Stromal cell of bone marrow (primary cell): ENCODE results near the gene MMP17.

Source experiments
- DNase-seq: peaks from one replicate; pipeline ENCODE4 v3.0.0-alpha.2; 2012; ENCODE audit warnings: low read depth

MMP17 gene

DNA sequence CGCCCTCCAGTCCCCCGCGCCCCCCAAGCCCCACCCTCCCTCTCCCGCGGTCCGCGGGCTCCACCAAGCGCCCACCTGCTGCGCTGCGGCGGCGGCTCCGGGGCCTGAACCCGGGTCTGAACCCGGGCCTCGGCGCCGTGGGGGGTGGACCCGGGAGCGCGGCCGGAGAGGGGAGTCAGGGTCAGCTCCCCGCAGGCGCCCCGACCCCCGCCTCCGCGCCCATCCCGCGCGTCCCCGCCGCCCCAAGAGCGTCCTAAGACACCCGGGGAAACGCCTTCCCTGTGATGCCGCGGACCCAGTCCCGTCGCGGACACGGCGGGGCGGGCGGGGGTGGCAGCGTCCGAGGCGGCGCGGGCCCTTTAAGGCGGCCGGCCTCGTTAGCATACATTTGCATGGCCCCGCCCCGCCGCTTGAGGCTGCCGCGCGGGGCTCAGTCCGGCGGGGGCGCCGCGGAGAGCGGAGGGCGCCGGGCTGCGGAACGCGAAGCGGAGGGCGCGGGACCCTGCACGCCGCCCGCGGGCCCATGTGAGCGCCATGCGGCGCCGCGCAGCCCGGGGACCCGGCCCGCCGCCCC lies at the start of gene MMP17:
Gene MMP17, plus strand, starts transcription at position 433 of the 574 bp plus-strand sequence. Its CDS starts 102 bp downstream, at position 535.
- DNase-seq = peak; percentile 40

DNA sequence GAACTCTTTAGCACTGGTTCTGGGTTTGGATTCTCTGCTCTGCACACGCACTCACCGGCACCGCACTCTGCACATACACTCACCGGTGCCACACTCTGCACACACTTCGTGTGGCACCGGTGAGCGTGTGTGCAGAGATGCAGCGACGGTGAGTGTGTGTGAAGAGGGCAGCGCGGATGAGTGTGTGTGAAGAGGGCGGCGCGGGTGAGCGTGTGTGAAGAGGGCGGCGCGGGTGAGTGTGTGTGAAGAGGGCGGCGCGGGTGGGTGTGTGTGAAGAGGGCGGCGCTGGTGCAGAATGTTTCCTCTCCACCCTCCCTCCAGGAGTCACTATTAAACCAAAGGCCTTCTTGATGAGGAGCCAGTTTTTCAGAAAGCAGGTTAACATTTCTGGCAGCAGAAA lies 49.2 kb upstream of the MMP17 start:
- no peak for DNase-seq

DNA sequence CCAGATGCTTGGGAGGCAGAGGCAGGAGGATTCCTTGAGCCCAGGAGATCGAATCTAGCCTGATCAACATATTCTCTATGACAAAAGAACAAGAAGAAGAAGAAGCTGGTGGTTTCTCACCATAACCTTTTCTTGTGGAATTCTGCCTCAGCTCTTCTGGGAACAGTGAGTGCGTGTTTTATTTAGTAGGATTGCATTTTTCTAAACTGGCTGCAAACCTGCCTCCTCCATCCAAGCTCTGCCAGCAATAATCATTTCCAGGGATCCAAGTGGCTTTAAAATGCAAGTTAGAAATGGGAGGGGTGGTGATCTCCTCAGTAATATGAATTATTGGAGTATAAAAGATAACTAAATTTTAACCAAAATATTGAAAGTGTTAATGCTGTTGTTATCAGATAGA lies 46.1 kb upstream of the MMP17 start:
- no peak for DNase-seq

DNA sequence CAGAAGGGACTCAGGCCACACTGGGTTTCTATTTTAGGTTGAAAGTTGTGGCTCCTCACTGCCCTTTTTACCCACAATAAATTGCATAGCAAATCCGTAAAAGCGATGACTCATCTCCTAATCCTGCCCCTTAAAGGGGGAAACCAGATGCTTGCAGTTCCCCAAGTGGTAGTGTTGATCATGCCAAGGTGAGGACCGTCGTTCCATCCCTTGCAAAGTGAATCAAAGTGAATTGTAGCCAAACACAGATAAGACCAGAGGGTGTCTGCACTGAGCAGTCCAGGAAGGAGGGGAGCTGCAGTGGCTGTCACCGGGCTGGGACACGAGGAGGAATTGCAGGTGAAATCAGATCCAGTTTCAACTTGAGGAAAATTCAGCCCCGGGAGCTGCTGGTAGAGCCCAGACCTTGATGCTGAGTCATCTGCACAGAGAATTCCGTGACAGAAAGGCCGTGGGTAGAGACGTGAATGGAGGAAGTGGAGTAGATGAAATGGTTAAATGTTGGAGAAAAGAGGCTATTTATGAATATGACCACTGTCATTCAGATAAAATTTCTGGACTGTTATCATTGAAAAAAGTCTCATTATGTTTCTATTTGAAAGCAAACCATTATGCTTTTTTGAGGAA lies 44.2 kb upstream of the MMP17 start:
- peak; percentile 68 for DNase-seq

DNA sequence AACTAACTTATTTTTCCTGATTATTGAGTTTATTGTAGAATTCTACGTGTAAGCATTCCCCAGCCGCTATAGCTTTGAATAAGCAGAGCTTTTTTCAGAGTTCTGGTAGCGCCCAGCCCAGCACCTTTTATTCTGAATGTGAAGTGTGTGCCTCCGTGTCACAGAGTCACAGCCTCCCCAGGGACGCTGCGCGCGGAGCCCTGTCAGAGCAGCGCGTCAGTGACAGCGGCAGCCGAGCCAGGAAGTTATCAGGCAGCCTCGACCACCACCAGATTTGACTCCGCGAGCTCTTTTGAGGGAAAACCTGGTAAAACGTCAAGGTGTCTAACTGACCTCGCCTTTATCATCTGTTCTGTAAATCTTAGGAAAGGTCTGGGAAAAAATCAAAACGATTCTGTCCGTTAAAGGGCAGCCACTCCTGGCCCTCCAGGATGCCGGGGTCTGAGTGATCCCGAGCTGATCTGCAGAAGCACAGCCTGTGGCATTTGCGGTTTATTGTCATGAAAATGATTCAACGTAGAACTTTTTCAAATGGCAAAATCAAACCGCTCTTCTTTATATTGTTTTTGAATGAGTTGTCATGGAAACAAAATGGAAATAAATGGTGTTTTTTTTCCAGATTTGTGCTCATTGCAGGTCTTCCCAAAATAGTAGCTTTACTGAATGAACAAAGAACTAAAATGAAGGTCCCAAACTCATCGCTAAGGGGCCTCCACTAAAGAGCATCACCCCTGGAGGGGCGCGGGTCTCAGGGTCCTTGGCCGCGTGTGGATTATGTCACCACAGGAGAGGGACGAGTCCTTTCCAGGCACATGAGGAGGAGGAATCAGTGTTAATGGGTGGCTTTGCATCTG lies 43.1 kb upstream of the MMP17 start:
- DNase-seq = peak; percentile 61

DNA sequence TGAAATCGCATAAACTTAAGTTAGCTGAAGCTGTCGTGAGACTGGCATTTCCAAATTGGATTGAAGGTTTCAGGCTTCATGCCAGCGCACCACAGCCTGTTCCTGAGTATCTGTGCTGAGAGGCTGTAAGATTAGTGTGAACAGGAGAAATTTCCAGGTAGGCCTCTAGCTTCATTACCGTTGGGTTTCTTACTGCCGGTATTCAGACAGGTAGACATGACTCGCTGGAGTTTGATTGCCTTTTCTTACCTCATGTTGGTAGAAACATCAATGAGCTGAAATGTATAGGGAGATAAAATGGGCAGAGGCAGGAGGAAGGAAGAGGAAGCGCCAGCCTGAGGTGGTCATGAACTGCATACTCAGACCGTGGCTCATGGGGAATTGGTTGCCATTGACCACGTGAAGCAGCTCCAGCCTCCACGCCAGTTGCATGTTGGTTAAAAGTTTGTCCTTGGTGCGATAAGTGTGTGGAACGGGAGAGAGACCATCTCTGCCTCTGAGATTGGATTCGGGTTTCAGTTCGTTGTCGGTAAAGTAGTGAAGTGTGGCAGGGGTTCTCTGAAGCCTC lies 42.3 kb upstream of the MMP17 start:
- DNase-seq = no peak

DNA sequence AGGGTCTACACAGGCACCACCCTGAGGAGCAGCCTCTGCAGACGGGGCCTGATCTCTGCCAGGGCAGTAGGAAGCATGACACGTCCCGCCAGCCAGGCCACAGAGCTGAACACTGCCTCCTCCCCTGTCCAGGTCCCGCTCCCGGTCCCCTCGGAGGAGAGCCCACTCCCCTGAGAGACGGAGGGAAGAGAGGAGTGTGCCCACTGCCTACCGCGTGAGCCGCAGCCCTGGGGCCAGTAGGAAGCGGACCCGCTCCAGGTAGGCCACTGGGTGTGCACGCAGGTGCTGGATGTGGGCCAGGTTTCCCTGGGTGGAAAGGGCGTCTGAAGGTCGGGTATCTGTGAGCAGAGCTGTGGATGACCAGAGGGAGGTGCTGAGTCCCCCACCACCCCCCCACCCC lies 41.9 kb upstream of the MMP17 start:
- no peak for DNase-seq

DNA sequence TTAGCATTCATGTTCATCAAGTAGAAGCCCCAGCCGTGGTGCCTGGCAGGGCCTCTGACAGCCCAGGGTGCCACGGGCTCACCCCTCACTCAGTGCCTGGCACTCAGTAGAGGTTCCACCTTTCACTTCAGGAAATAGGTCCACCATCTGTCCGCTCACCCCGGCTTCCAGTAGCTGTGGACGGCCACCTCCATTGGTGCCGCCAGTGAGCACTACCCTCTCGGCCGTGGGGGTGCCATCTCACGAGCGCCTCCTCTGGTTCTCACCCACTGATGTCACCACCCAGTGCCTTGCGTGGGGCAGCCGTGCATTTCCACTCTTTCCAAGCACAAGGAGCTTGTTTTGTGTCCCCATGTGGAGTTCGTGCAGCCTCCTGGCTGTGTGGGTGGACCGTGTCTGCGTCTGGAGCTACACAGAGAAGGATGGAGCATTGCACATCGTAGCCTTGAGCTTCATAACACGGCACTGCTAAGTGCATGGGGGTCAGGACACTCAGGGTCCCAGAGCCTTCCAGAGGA lies 41.0 kb upstream of the MMP17 start:
- DNase-seq = no peak

DNA sequence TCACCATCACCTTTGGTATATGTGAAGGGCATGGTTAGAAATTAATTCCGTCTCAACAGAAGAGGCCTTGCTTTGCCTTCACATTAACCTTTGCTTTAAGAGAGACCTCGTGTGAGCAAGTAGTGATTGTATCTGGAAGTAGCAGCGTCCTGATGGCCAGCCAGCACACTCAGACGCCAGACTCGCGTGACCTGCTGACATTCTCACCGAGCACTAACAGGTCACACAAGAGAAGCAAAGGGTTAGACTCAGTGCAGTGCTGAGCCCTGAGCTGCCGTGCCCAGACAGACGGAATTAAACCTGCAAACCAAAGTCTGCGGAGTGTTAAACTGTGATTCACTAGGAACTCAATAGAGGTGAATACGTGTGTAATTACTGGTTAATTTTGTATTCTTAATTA lies 40.1 kb upstream of the MMP17 start:
- no peak for DNase-seq

DNA sequence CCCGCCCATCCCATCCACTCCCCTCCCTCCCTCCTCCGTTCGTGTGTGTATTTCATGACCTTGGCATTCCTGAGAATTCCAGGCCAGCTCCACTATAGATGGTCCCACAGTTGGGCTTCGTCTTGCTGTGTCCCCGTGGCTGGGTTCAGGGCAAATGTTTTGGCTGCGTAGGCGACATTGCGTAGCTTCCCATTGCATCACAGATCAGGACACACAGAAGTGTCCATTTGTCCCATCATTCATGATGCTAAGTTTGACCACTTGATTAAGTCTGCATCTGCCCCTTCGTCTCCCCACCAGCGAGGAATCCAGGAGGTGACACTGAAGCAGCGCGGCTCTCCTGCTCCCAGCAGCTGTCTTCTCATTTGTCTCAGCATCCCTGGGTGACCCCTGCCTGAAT lies 38.6 kb upstream of the MMP17 start:
- DNase-seq = no peak

DNA sequence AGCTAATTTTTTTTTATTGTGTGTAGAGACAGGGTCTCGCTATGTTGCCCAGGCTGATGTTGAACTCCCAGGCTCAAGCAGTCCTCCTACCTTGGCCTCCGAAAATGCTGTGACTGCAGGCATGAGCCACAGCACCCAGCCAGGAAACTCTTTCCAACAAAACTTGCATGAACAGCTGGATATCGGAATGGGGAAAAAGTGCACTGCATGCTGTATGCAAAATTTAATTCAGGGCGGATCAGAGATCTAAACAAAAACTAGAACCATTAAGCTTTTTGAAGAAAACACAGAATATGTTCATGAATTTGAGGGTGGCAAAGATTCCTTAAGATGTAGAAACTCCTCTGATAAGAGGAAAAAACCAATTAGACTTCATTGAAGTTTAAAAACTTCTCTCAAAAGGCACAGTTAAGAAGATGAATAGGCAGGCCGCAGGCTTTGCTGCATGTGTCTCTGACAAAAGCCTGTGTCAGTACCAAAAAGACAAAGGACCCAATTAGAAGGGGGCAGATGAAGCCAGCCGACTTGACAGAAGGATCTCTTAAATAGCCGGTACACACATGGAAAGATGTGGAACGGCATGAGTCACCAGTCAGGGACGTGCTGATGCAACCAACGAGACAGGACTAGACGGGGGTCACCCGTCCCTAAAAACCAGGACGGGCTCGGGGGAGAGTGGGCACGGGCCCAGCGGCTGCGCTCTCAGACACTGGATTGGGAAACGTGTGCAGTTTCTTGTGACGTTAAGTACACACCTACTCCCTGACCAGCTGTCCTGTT lies 34.8 kb upstream of the MMP17 start:
- no peak for DNase-seq

DNA sequence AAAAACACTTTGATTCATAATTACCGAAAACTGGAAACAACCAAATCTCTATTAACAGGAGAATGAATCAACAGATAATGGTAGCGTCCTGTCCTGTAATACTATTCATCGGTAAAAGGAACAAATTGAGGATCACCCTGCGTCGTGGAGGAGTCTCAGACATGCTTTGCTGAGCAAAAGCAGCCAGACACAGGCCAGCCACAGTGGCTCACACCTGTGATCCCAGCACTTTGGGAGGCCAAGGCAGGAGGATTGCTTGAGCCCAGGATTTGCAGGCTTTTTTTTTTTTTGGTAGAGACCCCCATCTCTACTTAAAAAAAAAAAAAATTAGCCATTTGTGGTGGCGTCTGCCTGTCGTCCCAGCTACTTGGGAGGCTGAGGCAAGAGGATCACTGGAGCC lies 34.1 kb upstream of the MMP17 start:
- DNase-seq = no peak

DNA sequence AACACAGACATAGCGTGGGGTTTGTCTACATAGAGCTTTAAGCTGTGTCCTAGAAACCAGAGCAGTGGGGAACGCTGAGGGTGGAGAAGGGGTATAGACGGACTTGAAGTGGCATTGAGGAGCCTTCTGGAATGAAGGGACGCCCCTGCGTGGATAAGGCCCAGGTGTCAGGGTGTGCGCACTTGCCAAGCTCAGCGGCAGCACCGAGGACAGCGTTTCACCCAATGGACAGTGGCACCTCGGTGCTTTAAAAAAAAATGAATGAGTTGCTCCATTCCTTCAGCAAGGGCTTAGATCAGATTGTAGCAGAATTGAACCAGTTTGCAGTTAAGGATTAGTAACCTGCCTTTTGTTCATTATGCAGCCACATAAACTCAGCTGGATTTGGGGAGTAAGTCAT lies 33.6 kb upstream of the MMP17 start:
- no peak for DNase-seq

DNA sequence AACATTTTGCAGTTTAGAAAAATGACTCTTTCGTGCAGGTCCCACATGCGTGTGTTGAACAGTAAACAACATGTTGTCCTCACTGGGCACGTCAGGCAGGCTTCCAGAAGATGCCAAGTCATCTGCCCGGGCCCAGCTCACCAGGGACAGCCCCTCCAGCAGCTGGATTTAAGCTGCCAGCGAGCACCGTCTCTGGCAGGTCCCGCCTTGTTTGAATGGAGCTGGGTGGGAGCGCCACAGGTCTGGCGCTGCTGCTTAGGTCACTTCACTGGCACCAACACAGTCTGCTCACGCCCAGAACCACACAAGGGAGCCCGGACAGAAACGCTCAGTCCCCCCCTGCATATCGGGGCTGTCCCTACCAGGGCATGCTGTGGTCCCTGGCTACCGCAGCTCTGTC lies 33.1 kb upstream of the MMP17 start:
- DNase-seq = no peak

DNA sequence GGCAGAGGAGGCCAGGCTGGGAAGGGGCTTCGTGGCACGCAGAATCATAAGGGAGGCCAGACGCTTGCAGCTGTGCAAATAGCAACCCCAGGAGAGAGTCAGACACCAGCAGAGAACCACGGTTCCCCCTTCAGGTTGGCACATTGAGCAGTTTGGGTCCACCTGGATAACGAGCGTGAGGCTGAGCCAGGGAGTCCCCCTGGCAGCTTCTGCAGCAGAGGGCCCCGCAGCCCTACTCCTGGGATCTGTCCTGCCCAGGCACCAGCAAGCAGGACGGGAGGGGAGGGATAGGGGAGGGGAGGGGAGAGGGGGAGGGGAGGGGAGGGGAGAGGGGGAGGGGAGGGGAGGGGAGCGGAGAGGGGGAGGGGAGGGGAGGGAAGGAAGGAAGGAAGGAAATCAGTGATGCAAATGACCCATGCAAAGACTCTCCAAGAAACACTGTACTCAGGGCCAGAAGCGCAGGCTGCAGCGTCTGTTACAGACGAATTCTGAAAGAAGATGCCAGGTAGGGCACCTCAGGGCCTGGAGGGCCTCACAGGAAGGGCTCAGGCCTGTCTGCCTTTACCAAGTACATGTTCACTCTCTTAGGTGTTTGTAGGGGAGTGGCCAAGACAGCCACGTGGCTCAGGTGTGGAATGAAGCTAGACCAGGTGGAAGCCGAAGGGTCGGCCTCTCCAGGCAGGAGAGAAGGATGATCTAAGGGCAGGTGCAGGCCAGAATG lies 32.3 kb upstream of the MMP17 start:
- no peak for DNase-seq

DNA sequence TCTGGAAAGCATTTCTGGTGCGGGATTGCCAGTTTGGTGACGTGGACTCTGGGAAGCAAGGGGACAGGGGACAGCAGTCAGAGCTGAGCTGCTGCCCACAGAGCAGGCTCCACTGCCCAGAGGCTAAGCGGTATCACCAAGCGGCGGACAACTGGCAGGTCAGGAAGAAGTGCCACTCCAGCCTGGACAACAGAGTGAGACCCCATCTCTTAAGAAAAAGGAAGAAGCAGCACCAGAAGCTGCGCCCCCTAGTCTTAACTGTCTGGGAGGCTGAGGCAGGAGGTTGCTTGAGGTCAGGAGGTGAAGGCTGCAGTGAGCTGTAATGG lies 31.8 kb upstream of the MMP17 start:
- DNase-seq = no peak

DNA sequence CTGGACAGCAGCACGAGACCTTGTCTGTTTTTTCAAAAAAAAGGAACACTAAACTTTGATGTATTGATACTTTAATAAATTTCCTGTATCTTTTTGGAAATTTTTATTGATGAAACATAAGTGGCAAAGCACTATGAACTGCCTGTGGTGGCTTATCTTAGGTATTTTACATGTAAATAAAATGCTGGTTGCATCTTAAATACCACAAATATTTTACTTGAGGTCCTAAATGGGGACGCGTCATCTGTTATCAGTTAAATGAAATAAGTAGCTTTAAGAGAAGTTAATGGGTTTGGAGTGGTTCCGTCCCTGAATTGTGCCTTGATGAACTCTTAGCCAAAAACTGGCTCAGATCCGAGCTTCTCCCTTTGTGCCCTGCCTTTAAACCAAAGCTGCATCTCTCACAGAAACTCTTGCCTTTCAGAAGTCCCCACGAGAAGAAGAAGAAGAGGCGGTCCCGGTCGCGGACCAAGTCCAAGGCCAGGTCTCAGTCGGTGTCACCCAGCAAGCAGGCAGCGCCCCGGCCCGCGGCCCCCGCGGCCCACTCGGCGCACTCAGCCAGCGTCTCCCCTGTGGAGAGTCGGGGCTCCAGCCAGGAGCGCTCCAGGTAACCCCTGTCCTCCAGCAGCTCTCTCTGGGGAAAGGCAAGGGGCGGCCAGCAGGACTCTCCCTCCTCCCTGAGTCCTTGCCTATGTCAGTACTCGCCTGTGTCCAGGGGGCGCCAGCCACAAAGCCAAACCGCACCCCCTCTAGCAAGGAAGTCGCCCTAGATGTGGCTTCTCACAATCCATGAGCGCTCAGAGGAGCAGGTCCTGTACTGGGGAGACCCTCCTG lies 31.2 kb upstream of the MMP17 start:
- no peak for DNase-seq

DNA sequence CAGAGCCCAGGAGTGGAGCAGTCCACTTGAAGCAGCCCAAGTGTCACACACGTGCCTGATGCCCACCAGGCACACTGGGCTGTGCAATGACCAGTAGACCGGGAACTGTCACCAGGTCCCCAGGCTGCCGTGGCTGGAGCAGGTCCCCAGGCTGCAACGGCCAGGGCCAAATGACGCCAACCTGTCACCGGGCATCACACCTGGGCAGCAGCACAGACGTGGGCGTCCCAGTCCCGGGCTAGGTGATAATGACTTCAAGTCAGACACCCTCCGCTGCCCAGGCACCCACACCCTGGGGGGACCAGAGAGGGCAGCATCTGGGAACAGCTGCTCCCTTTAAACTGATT lies 30.6 kb upstream of the MMP17 start:
- DNase-seq = no peak

DNA sequence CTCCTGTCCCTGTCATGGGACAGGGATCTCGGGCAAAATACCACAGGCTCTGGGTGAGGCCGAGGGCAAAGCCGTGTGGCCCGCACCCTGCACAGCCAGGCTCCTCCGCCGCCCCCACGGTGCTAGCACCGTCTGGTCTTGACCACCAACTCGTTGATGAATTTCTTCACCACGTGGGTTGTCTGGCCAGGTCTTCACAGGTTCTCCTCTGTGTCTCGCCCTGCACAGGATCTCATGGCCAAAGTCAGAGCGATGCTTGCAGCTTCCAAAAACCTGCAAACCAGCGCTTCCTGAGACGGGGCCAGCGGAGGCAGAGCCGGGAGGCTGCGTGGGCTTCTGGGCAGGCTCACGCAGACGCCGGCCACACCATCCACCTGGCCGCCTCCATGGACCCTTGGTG lies 29.0 kb upstream of the MMP17 start:
- no peak for DNase-seq

DNA sequence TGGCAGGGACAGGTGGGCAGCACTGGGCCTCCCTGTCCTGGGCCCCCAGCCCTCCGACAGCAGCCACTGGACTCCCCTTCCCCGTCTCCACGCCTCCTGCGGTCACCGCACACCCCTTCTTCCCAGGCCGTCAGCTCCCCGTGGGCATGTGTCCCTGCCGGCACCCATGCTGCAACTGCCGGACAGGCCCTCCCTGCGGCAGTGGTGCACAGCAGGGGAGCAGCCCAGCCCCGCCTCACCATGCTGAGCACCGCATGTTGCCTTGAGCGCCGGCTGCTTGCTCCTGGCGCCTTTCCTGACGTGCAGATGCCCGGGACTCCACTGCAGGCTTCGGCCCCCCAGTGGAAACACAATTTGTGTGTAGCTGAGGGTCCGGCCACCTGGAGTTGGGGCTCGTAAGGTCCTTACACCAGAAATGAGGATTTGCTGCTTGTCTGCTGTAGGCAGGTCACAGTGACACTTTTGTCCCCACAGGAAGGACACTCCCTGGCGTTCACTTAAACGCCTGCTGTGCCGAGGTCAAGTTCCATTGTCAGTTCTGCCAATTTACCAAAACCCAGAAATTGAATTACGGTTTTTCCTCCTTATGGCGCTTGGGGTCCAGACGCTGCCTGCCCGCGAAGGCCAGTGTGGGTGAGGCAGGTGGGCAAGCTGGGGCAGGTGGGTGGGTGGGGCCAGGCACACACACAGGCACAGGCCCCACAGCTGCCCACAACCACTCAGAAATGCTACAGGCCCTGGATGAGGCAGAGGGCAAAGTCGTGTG lies 28.2 kb upstream of the MMP17 start:
- no peak for DNase-seq
